Memory B cell (primary cell): Measurements from ENCODE around the gene OR7D2.
A peak's percentile ranks its signal among the peaks of the same experiment; 100 is the strongest.

ENCODE experiments used
- ATAC-seq: fragments of 150-1000 bp; cut with Tn5 transposase; 2 replicates; pipeline ENCODE4 v1.10.0; 2021; ENCODE audit warnings: low read depth, mild to moderate bottlenecking, moderate library complexity
- DNase-seq, 2 donors: peaks; one replicate each; pipeline ENCODE4 v3.0.0; 2022; ENCODE audit warnings: low spot score in 2 of 2
- H3K27ac Mint-ChIP-seq: one replicate; pipeline ENCODE4 v1.8.0; 2022; ENCODE audit warnings: mild to moderate bottlenecking, moderate library complexity, mixed read lengths
- H3K27me3 Mint-ChIP-seq: one replicate; pipeline ENCODE4 v1.8.0; 2022; ENCODE audit warnings: mixed read lengths
- H3K36me3 Mint-ChIP-seq: one replicate; pipeline ENCODE4 v1.8.0; 2022; ENCODE audit warnings: mild to moderate bottlenecking, mixed read lengths
- H3K4me1 Mint-ChIP-seq: one replicate; pipeline ENCODE4 v1.8.0; 2022; ENCODE audit warnings: mixed read lengths
- H3K4me3 Mint-ChIP-seq: one replicate; pipeline ENCODE4 v1.8.0; 2022; ENCODE audit warnings: mild to moderate bottlenecking, moderate library complexity, mixed read lengths
- H3K9me3 Mint-ChIP-seq: one replicate; pipeline ENCODE4 v1.8.0; 2022; ENCODE audit warnings: mixed read lengths

The OR7D2 gene

GRCh38 chr19:9178901-9179300, at the start of gene OR7D2:
OR7D2 (plus strand) TSS chr19:9178979; CDS start chr19:9185782, 6,803 bp downstream.
- H3K36me3 Mint-ChIP-seq, result no peaks in the 10 kb centered on the region
- peaks cover 6% of the 10 kb centered on the region for H3K9me3 Mint-ChIP-seq
- H3K27me3 Mint-ChIP-seq, result peaks cover 1% of the 10 kb centered on the region
- no peak for ATAC-seq
- no peaks in the 10 kb centered on the region for H3K4me1 Mint-ChIP-seq
- H3K4me3 Mint-ChIP-seq, result no peak within 1 kb of the TSS
- H3K27ac Mint-ChIP-seq, result no peak within 1 kb of the TSS
- no peak for DNase-seq

GRCh38 chr19:9130965-9131364, 47.8 kb upstream of the OR7D2 start:
- Mint-ChIP-seq H3K36me3 (peaks cover 3% of the 10 kb centered on the region), H3K4me3 (no peak overlapping the region)
- DNase-seq, result peak in 1 of 2 donors; percentile 9

GRCh38 chr19:9132422-9132821, 46.4 kb upstream of the OR7D2 start:
- no peak overlapping the region for H3K27ac Mint-ChIP-seq
- H3K9me3 Mint-ChIP-seq, result peaks cover 1% of the 10 kb centered on the region
- peaks cover 11% of the 10 kb centered on the region for H3K4me1 Mint-ChIP-seq
- ATAC-seq (no peak), DNase-seq (no peak)
- H3K36me3 Mint-ChIP-seq, result peaks cover 1% of the 10 kb centered on the region
- no peak overlapping the region for H3K4me3 Mint-ChIP-seq
- H3K27me3 Mint-ChIP-seq, result peaks cover 2% of the 10 kb centered on the region

More at GRCh38 chr19:9130965-9131364, 47.8 kb upstream of the OR7D2 start:
- H3K9me3 Mint-ChIP-seq, result peaks cover 3% of the 10 kb centered on the region
- ATAC-seq, result peak; percentile 94
- no peak overlapping the region for H3K27ac Mint-ChIP-seq
- peaks cover 12% of the 10 kb centered on the region for H3K4me1 Mint-ChIP-seq
- peaks cover 15% of the 10 kb centered on the region for H3K27me3 Mint-ChIP-seq

- Mint-ChIP-seq H3K27ac (peak overlapping the region; percentile 99), H3K4me1 (peaks cover 15% of the 10 kb centered on the region), H3K9me3 (peaks cover 6% of the 10 kb centered on the region), H3K4me3 (peak overlapping the region; percentile 99), H3K36me3 (peaks cover 18% of the 10 kb centered on the region), H3K27me3 (no peaks in the 10 kb centered on the region)
- DNase-seq, result no peak
- ATAC-seq, result peak; percentile 1
Observed at GRCh38 chr19:9139609-9140158, 39.1 kb upstream of the OR7D2 start.

GRCh38 chr19:9140159-9140874, 38.5 kb upstream of the OR7D2 start, which contains the start of gene ZNF317:
ZNF317 (plus strand) TSS chr19:9140397; CDS start chr19:9156017, 15,620 bp downstream.
- Mint-ChIP-seq H3K9me3 (peaks cover 7% of the 10 kb centered on the region), H3K4me3 (peak within 1 kb of the TSS; percentile 99), H3K27me3 (no peaks in the 10 kb centered on the region), H3K4me1 (peaks cover 15% of the 10 kb centered on the region), H3K27ac (peak within 1 kb of the TSS; percentile 99), H3K36me3 (peaks cover 23% of the 10 kb centered on the region)
- peak; percentile 92 for ATAC-seq
- DNase-seq, result peak; percentile 79 to 87

- ATAC-seq, result no peak
- Mint-ChIP-seq H3K27ac (no peak overlapping the region), H3K27me3 (no peaks in the 10 kb centered on the region), H3K9me3 (peaks cover 10% of the 10 kb centered on the region), H3K4me1 (peaks cover 21% of the 10 kb centered on the region), H3K4me3 (no peak overlapping the region), H3K36me3 (peaks cover 50% of the 10 kb centered on the region)
- no peak for DNase-seq
Observed at GRCh38 chr19:9144920-9145319, 33.9 kb upstream of the OR7D2 start.

- Mint-ChIP-seq H3K4me1 (peaks cover 26% of the 10 kb centered on the region), H3K27ac (no peak overlapping the region), H3K9me3 (peaks cover 16% of the 10 kb centered on the region), H3K36me3 (peaks cover 60% of the 10 kb centered on the region), H3K27me3 (no peaks in the 10 kb centered on the region), H3K4me3 (no peak overlapping the region)
- no peak for DNase-seq
- no peak for ATAC-seq
Observed at GRCh38 chr19:9146882-9147281, 31.9 kb upstream of the OR7D2 start.

GRCh38 chr19:9148697-9149096, 30.1 kb upstream of the OR7D2 start:
- Mint-ChIP-seq H3K27me3 (no peaks in the 10 kb centered on the region), H3K36me3 (peaks cover 66% of the 10 kb centered on the region), H3K4me3 (no peak overlapping the region), H3K9me3 (peaks cover 20% of the 10 kb centered on the region), H3K27ac (no peak overlapping the region), H3K4me1 (peaks cover 30% of the 10 kb centered on the region)
- ATAC-seq (no peak), DNase-seq (no peak)

- peaks cover 65% of the 10 kb centered on the region for H3K36me3 Mint-ChIP-seq
- no peak overlapping the region for H3K27ac Mint-ChIP-seq
- peaks cover 38% of the 10 kb centered on the region for H3K4me1 Mint-ChIP-seq
- H3K9me3 Mint-ChIP-seq, result peaks cover 18% of the 10 kb centered on the region
- no peak overlapping the region for H3K4me3 Mint-ChIP-seq
- ATAC-seq, result no peak
- H3K27me3 Mint-ChIP-seq, result no peaks in the 10 kb centered on the region
- DNase-seq, result no peak
Observed at GRCh38 chr19:9149997-9150396, 28.8 kb upstream of the OR7D2 start.

GRCh38 chr19:9150650-9151049, 28.1 kb upstream of the OR7D2 start:
- ATAC-seq (no peak), DNase-seq (no peak)
- Mint-ChIP-seq H3K27ac (peak overlapping the region; percentile 48), H3K4me3 (no peak overlapping the region), H3K36me3 (peaks cover 66% of the 10 kb centered on the region), H3K9me3 (peaks cover 15% of the 10 kb centered on the region), H3K27me3 (no peaks in the 10 kb centered on the region), H3K4me1 (peaks cover 45% of the 10 kb centered on the region)

- H3K4me3 Mint-ChIP-seq, result no peak overlapping the region
- peaks cover 71% of the 10 kb centered on the region for H3K36me3 Mint-ChIP-seq
- H3K27me3 Mint-ChIP-seq, result no peaks in the 10 kb centered on the region
- peaks cover 15% of the 10 kb centered on the region for H3K9me3 Mint-ChIP-seq
- no peak overlapping the region for H3K27ac Mint-ChIP-seq
- peaks cover 51% of the 10 kb centered on the region for H3K4me1 Mint-ChIP-seq
- DNase-seq (no peak), ATAC-seq (no peak)
Observed at GRCh38 chr19:9151367-9151766, 27.4 kb upstream of the OR7D2 start.

GRCh38 chr19:9155591-9155990, 23.2 kb upstream of the OR7D2 start:
- Mint-ChIP-seq H3K27ac (peak overlapping the region; percentile 8), H3K4me3 (no peak overlapping the region), H3K36me3 (peaks cover 78% of the 10 kb centered on the region), H3K4me1 (peaks cover 37% of the 10 kb centered on the region), H3K9me3 (peaks cover 13% of the 10 kb centered on the region), H3K27me3 (no peaks in the 10 kb centered on the region)
- DNase-seq, result no peak
- ATAC-seq, result no peak

- H3K36me3 Mint-ChIP-seq, result peaks cover 80% of the 10 kb centered on the region
- peaks cover 13% of the 10 kb centered on the region for H3K9me3 Mint-ChIP-seq
- no peak for ATAC-seq
- peaks cover 34% of the 10 kb centered on the region for H3K4me1 Mint-ChIP-seq
- H3K27ac Mint-ChIP-seq, result peak overlapping the region; percentile 8
- peak overlapping the region; percentile 47 for H3K4me3 Mint-ChIP-seq
- DNase-seq, result no peak
- no peaks in the 10 kb centered on the region for H3K27me3 Mint-ChIP-seq
Observed at GRCh38 chr19:9156304-9156703, 22.5 kb upstream of the OR7D2 start.

GRCh38 chr19:9159891-9160290, 18.9 kb upstream of the OR7D2 start:
- no peak overlapping the region for H3K4me3 Mint-ChIP-seq
- H3K36me3 Mint-ChIP-seq, result peaks cover 80% of the 10 kb centered on the region
- ATAC-seq (no peak), DNase-seq (no peak)
- peaks cover 5% of the 10 kb centered on the region for H3K9me3 Mint-ChIP-seq
- H3K4me1 Mint-ChIP-seq, result peaks cover 20% of the 10 kb centered on the region
- no peak overlapping the region for H3K27ac Mint-ChIP-seq
- H3K27me3 Mint-ChIP-seq, result no peaks in the 10 kb centered on the region
